Nephron (organoid): ENCODE results near the gene CDH4.

Experiments used
- H3K27ac Mint-ChIP-seq, 3 experiments: 2 replicates each; pipeline ENCODE4 v1.8.0; 2020; ENCODE audit warnings: mixed read lengths in 3 of 3, mild to moderate bottlenecking in 2 of 3, moderate library complexity in 1 of 3
- H3K27me3 Mint-ChIP-seq: 2 replicates; pipeline ENCODE4 v1.8.0; 2021; ENCODE audit warnings: low read depth, mild to moderate bottlenecking, moderate library complexity, mixed read lengths
- H3K36me3 Mint-ChIP-seq: 2 replicates; pipeline ENCODE4 v1.8.0; 2020; ENCODE audit warnings: low read depth, mixed read lengths
- H3K4me1 Mint-ChIP-seq: 2 replicates; pipeline ENCODE4 v1.8.0; 2020; ENCODE audit warnings: mixed read lengths
- H3K4me3 Mint-ChIP-seq, 3 experiments: 2 replicates each; pipeline ENCODE4 v1.8.0; 2020; ENCODE audit warnings: mild to moderate bottlenecking in 3 of 3, mixed read lengths in 3 of 3, moderate library complexity in 2 of 3
- H3K9me3 Mint-ChIP-seq: 2 replicates; pipeline ENCODE4 v1.8.0; 2020; ENCODE audit warnings: mixed read lengths
- TF ChIP-seq, protein P1 (sequence below), 3 experiments: fragments of 200-600 bp; sonication (generic); IDR thresholded peaks; one replicate each; pipeline ENCODE4 v1.5.0; 2021; ENCODE audit warnings: antibody characterized with exemption in 3 of 3; ENCODE audit not compliant: unreplicated experiment in 3 of 3

Gene CDH4

DNA sequence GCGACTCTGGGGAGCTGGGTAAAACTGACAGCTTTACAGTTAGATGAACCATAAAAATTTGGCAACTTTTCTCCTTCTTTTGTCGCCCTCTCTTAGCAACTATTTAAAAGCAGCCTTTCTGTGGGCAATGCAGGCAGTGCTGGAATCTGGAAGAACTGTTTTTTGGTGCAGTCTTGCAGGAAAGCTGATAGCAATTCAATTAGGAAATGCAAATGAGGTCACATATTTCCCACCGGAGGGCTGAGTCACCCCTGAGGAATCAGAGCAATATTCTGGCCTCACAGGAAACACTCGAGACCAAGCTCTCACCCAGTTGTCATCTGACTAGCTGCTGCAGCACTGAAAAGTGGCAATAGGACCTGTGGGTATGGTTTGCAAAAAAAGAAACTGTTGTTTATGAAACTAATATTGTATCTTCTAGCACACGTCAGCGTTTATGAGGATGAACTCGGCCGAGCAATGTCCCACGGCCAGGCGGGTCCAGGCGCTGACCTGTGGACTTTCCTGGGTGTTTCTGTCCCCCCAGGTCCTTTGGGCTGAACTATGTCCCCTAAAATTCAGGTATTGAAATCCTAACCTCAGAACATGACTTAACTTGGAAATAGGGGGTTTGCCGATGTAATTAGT is 501.4 kb downstream of the CDH4 start:
- peaks cover 5% of the 10 kb centered on the region for H3K4me1 Mint-ChIP-seq
- no peak overlapping the region for H3K4me3 Mint-ChIP-seq
- H3K27me3 Mint-ChIP-seq = peaks cover 6% of the 10 kb centered on the region
- TF ChIP-seq, protein P1, sequence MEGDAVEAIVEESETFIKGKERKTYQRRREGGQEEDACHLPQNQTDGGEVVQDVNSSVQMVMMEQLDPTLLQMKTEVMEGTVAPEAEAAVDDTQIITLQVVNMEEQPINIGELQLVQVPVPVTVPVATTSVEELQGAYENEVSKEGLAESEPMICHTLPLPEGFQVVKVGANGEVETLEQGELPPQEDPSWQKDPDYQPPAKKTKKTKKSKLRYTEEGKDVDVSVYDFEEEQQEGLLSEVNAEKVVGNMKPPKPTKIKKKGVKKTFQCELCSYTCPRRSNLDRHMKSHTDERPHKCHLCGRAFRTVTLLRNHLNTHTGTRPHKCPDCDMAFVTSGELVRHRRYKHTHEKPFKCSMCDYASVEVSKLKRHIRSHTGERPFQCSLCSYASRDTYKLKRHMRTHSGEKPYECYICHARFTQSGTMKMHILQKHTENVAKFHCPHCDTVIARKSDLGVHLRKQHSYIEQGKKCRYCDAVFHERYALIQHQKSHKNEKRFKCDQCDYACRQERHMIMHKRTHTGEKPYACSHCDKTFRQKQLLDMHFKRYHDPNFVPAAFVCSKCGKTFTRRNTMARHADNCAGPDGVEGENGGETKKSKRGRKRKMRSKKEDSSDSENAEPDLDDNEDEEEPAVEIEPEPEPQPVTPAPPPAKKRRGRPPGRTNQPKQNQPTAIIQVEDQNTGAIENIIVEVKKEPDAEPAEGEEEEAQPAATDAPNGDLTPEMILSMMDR (IDR thresholded peaks at IDR 0.05; ENCODE audit: unreplicated experiment in 3 of 3) = no peak
- peaks cover 10% of the 10 kb centered on the region for H3K9me3 Mint-ChIP-seq
- peaks cover 3% of the 10 kb centered on the region for H3K36me3 Mint-ChIP-seq
- H3K27ac Mint-ChIP-seq = no peak overlapping the region

DNA sequence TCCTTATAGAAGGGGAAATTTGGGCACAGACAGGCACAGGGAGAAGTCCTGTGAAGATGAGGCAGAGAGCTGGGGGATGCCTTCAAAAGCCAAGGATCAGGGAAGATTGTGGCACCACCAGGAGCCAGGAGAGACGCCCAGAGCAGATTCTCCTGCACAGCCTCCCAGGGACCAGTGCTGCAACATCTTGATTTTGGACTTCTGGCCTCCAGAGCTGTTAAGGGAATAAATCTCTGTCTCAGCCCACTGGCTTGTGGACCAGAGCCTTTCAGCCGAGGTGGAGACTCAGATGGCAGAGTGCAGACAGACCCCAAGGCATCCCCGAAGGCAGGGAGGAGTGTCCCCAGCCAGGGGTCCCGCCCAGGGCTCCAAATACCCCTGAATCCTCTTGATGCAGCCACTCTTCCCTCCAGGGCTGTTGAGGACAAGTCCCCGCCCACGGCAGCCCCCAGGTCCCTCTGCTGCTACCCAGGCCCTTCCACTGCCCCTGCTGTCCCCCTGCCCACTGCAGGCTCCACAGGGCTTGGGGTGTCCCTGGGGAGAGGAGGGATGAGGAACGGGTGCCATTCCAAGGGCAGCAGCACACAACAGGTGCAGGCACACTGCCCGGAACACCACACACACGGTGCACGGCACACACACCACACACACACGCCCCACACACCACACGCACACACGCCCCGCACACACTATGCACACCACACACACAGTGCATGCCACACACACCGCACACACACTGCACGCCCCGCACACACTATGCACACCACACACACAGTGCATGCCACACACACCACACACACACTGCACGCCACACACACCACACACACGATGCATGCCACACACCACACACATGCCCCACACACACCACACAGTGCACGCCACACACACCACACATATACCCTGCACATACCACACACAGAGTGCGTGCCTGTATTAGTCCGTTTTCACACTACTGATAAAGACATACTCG is 502.2 kb downstream of the CDH4 start:
- peaks cover 9% of the 10 kb centered on the region for H3K9me3 Mint-ChIP-seq
- H3K27me3 Mint-ChIP-seq = peaks cover 10% of the 10 kb centered on the region
- H3K36me3 Mint-ChIP-seq = peaks cover 3% of the 10 kb centered on the region
- TF ChIP-seq, protein P1 (IDR thresholded peaks at IDR 0.05; ENCODE audit: unreplicated experiment in 3 of 3) = no peak
- H3K4me3 Mint-ChIP-seq = no peak overlapping the region
- H3K4me1 Mint-ChIP-seq = peaks cover 5% of the 10 kb centered on the region
- H3K27ac Mint-ChIP-seq = no peak overlapping the region

DNA sequence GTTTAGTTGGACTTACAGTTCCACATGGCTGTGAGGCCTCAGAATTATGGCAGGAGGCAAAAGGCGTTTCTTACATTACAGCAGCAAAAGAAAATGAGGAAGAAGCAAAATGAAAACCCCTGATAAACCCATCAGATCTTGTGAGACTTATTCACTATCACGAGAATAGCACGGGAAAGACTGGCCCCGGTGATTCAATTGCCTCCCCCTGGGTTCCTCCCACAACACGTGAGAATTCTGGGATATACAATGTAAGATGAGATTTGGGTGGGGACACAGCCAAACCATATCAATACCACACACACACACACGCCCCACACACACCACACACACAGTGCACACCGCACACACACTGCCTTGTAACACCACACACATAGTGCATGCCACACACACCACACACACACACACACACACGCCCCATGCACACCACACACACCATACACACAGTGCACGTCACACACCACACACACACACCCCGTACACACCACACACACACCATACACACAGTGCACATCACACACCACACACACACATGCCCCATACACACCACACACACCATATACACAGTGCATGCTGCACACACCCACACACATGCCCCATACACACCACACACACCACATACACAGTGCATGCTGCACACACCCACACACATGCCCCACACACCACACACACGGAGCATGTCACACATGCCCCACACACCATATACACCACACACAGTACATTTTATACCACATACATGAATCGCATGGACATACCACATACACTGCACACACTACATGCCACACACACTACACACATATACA is 503.1 kb downstream of the CDH4 start:
- peaks cover 3% of the 10 kb centered on the region for H3K36me3 Mint-ChIP-seq
- H3K4me3 Mint-ChIP-seq = no peak overlapping the region
- H3K4me1 Mint-ChIP-seq = peaks cover 5% of the 10 kb centered on the region
- no peak overlapping the region for H3K27ac Mint-ChIP-seq
- TF ChIP-seq, protein P1 (IDR thresholded peaks at IDR 0.05; ENCODE audit: unreplicated experiment in 3 of 3) = no peak
- peaks cover 9% of the 10 kb centered on the region for H3K9me3 Mint-ChIP-seq
- peaks cover 11% of the 10 kb centered on the region for H3K27me3 Mint-ChIP-seq

DNA sequence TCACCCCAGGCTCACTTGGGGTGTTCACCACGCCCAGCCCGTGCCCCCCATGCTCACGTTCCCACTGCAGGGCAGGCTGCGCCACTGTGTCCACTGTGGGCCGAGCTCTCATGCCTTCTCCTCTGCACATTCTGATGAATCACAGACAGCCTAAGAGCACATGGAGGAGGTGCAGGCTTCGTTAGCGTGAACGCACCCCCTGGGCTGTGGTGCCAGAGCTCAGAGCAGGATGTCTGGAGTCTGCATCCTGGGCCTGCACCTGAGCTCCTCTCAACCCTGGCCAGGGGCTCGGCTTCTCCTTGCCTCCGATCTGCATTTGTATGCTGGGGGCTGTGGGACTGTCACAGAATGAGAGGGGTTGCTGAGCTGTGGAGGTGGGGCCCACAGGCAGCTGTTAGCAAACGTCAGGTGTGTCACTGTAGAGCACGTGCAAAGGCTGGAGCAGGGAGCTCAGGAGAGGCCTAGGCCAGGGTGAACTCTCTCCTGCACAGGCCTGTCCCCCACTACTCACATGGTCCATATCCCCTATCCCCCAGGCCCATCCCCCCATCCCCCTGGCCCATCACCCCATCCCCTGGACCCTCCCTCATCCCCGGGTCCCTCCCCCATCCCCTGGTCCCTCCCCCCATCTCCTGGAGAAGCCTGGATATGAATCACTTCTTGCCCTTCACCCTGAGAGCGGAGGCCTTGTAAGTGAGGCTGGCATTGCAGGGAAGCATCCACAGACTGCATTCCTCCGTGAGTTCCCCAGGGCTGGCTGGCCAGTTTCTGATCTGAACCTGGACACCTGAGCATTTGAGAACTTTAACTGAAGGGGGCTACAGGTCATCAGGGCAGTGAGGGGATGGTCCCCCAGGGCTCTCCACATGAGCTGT is 504.1 kb downstream of the CDH4 start:
- Mint-ChIP-seq H3K36me3 (no peaks in the 10 kb centered on the region), H3K9me3 (peaks cover under 1% of the 10 kb centered on the region), H3K4me1 (peaks cover 5% of the 10 kb centered on the region), H3K27me3 (peaks cover 22% of the 10 kb centered on the region), H3K27ac (no peak overlapping the region), H3K4me3 (no peak overlapping the region)
- TF ChIP-seq, protein P1 (IDR thresholded peaks at IDR 0.05; ENCODE audit: unreplicated experiment in 3 of 3) = no peak

DNA sequence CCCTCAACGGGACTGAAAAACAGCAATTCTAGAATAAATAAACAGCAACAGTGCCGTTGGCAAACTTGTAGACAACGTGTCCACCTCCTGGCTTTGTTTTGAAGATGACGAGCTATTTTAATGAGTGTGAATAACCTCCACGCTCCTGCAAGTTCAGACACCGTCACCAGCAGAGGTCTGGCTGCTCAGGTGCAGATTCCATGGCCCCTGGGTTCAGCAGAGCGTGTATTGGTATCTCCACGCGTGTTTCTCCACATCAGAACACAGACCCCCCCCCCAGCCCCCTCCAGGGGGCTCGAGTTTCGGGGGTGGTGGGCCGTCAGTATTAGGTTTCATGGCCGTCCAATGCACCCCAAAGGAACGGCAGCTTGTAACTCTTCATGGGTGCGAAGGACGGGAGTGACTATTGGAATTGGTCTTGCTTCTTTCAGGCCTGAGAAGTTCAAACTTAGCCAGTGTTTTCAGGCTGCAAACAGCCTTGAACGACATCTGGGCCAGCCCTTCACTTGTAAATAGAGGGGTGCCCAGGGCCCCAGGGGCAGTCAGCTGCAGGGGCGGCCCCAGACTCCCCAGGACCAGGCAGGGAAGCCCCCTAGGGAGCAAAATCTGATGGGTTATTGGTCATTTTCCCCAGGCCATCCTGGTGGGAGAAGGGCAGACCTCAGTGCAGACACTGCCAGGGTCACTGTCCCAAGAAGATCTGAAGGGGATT is 505.1 kb downstream of the CDH4 start:
- H3K9me3 Mint-ChIP-seq = no peaks in the 10 kb centered on the region
- peaks cover 27% of the 10 kb centered on the region for H3K27me3 Mint-ChIP-seq
- no peak overlapping the region for H3K27ac Mint-ChIP-seq

More for the DNA sequence above, 505.1 kb downstream of the CDH4 start:
- TF ChIP-seq, protein P1 (IDR thresholded peaks at IDR 0.05; ENCODE audit: unreplicated experiment in 3 of 3) = no peak
- Mint-ChIP-seq H3K4me3 (no peak overlapping the region), H3K4me1 (peaks cover 5% of the 10 kb centered on the region), H3K36me3 (no peaks in the 10 kb centered on the region)
